Measurements from ENCODE around the gene TRIM33.

Gene TRIM33

DNA sequence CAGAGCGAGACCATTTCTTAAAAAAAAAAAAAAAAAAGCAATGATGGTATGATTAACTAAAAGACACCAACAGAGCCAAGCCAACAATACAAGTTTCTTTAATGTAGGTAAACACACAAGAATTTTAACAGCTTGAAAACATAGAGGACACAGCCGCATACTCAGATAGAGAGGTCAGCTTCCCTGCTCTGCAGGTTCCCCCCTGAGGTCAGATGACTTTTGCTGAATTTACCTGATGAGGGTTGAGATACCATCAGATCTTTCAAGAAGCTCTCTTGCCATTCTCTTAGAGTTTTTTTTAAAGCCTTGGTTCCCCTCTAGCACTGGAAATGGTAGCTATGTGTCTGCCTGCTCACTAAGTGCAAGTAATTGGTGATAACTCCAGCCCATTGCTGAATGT lies 39.3 kb upstream of the TRIM33 start:
- Mint-ChIP-seq H3K27me3 (ENCODE audit: low read depth, poor library complexity) (peaks cover 3% of the 10 kb centered on the region), H3K4me3 (no peak overlapping the region), H3K4me1 (no peaks in the 10 kb centered on the region), H3K9me3 (no peaks in the 10 kb centered on the region), H3K36me3 (ENCODE audit: low read depth) (no peaks in the 10 kb centered on the region), H3K27ac (no peak overlapping the region)
- DNase-seq = no peak
- TF ChIP-seq, protein P1, sequence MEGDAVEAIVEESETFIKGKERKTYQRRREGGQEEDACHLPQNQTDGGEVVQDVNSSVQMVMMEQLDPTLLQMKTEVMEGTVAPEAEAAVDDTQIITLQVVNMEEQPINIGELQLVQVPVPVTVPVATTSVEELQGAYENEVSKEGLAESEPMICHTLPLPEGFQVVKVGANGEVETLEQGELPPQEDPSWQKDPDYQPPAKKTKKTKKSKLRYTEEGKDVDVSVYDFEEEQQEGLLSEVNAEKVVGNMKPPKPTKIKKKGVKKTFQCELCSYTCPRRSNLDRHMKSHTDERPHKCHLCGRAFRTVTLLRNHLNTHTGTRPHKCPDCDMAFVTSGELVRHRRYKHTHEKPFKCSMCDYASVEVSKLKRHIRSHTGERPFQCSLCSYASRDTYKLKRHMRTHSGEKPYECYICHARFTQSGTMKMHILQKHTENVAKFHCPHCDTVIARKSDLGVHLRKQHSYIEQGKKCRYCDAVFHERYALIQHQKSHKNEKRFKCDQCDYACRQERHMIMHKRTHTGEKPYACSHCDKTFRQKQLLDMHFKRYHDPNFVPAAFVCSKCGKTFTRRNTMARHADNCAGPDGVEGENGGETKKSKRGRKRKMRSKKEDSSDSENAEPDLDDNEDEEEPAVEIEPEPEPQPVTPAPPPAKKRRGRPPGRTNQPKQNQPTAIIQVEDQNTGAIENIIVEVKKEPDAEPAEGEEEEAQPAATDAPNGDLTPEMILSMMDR (IDR thresholded peaks at IDR 0.05) = no peak

GRCh38 chr1:114549137-114549536 lies 38.1 kb upstream of the TRIM33 start:
- no peaks in the 10 kb centered on the region for H3K36me3 Mint-ChIP-seq (ENCODE audit: low read depth)
- no peak overlapping the region for H3K27ac Mint-ChIP-seq
- no peak overlapping the region for H3K4me3 Mint-ChIP-seq
- no peaks in the 10 kb centered on the region for H3K9me3 Mint-ChIP-seq
- TF ChIP-seq, protein P1 (IDR thresholded peaks at IDR 0.05) = no peak
- H3K27me3 Mint-ChIP-seq (ENCODE audit: low read depth, poor library complexity) = peaks cover 3% of the 10 kb centered on the region
- DNase-seq = no peak
- H3K4me1 Mint-ChIP-seq = no peaks in the 10 kb centered on the region

DNA sequence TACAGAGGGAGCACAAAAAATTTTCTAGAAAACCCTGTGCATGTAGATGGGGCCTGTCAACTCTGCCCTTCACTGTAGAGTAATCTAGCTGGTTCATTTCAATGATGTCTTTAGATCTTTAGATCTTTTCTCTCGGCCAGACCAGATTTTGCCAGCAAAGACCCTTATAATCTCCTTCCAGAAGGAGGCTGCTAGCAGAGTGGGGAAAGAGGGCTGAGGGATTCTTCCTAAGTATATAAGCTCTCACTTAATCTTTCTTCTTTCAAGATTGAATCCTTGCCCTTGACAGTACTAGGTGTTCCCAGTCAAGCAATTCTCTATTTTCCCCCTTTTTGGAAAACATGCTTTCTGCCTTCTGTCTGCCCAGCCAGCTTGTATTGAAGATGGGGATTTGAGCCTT lies 36.1 kb upstream of the TRIM33 start:
- peaks cover 3% of the 10 kb centered on the region for H3K27me3 Mint-ChIP-seq (ENCODE audit: low read depth, poor library complexity)
- H3K4me1 Mint-ChIP-seq = no peaks in the 10 kb centered on the region
- no peaks in the 10 kb centered on the region for H3K9me3 Mint-ChIP-seq
- DNase-seq = no peak
- TF ChIP-seq, protein P1 (IDR thresholded peaks at IDR 0.05) = no peak
- no peak overlapping the region for H3K27ac Mint-ChIP-seq
- no peak overlapping the region for H3K4me3 Mint-ChIP-seq
- H3K36me3 Mint-ChIP-seq (ENCODE audit: low read depth) = no peaks in the 10 kb centered on the region

GRCh38 chr1:114545796-114546195 lies 34.8 kb upstream of the TRIM33 start:
- Mint-ChIP-seq H3K4me3 (no peak overlapping the region), H3K9me3 (no peaks in the 10 kb centered on the region), H3K27ac (no peak overlapping the region), H3K36me3 (ENCODE audit: low read depth) (no peaks in the 10 kb centered on the region), H3K27me3 (ENCODE audit: low read depth, poor library complexity) (peaks cover 3% of the 10 kb centered on the region), H3K4me1 (no peaks in the 10 kb centered on the region)
- TF ChIP-seq, protein P1 (IDR thresholded peaks at IDR 0.05) = no peak
- DNase-seq = no peak

GRCh38 chr1:114545315-114545714 lies 34.3 kb upstream of the TRIM33 start:
- TF ChIP-seq, protein P1 (IDR thresholded peaks at IDR 0.05) = no peak
- H3K9me3 Mint-ChIP-seq = no peaks in the 10 kb centered on the region
- no peaks in the 10 kb centered on the region for H3K36me3 Mint-ChIP-seq (ENCODE audit: low read depth)
- H3K27me3 Mint-ChIP-seq (ENCODE audit: low read depth, poor library complexity) = peaks cover 3% of the 10 kb centered on the region
- no peaks in the 10 kb centered on the region for H3K4me1 Mint-ChIP-seq
- H3K27ac Mint-ChIP-seq = no peak overlapping the region
- H3K4me3 Mint-ChIP-seq = no peak overlapping the region
- no peak for DNase-seq

DNA sequence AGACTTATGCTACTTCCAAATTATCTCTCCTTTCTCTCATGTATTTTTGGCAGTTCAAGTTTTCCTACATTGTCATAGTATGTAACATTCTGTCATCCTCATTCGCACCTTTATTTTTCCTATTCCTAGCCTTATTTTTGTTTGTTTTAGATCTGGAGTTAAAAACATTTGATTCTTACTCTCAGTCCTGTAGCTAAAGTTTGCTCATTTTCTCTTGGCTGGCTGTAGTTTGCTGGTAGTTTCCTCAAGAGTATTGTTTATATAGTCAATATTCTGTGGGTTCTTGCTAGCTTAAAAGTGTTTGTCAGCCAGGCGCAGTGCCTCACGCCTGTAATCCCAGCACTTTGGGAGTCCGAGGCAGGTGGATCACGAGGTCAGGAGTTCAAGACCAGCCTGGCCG lies 29.8 kb upstream of the TRIM33 start:
- Mint-ChIP-seq H3K27ac (no peak overlapping the region), H3K27me3 (ENCODE audit: low read depth, poor library complexity) (peaks cover 3% of the 10 kb centered on the region), H3K4me3 (no peak overlapping the region), H3K4me1 (no peaks in the 10 kb centered on the region), H3K36me3 (ENCODE audit: low read depth) (no peaks in the 10 kb centered on the region), H3K9me3 (peaks cover 4% of the 10 kb centered on the region)
- TF ChIP-seq, protein P1 (IDR thresholded peaks at IDR 0.05) = no peak
- no peak for DNase-seq

All from nephron progenitor cell (in vitro differentiated cells).